Hepatocyte (in vitro differentiated cells): ENCODE data around the gene MEGF10.

ENCODE experiments used
- EZH2 ChIP-seq: fragments of 200-600 bp; sonication (generic); IDR thresholded peaks from 2 replicates; pipeline ENCODE4 v1.6.1; 2016; ENCODE audit warnings: antibody characterized with exemption, mild to moderate bottlenecking, borderline replicate concordance
- EZH2phosphoT487 ChIP-seq: fragments of 200-600 bp; sonication (generic); IDR thresholded peaks from one replicate; pipeline ENCODE4 v1.6.1; 2018; ENCODE audit warnings: antibody characterized with exemption, mild to moderate bottlenecking, low read depth, moderate library complexity; ENCODE audit not compliant: unreplicated experiment, severe bottlenecking
- TF ChIP-seq, protein P1 (sequence below): fragments of 200-600 bp; sonication (generic); IDR thresholded peaks from 2 replicates; pipeline ENCODE4 v1.5.1; 2016; ENCODE audit warnings: antibody characterized with exemption, mild to moderate bottlenecking; ENCODE audit not compliant: poor library complexity

DNA sequence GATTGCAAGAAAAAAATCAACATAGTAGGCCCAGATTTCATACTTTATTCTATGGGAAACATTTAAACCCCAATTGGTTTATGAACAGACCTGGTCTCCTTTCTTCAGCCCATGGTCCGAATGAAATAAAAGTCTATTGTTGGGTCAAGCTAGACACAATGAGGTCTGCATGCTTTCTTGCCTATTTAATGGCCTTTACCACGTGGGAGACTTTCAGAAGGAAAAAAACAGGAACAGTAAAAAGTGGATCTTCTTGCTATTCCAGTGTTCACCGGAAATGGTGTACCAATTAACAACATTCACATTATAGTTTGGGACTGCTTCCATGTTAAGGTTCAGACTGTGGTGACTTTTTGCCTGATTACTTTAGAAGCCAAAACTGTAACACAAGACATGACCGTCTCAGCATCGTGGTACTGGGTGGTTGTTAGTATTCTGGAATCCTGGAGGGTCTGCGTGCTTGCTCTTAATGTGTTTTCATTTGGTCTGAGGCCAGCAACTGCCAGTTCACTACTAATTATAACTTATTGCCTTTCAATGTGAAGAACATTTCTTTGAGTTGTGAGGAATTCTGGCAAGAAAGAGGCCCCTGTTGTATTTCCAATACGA is 141.5 kb downstream of the MEGF10 start:
- no peak for TF ChIP-seq EZH2
- TF ChIP-seq, protein P1, sequence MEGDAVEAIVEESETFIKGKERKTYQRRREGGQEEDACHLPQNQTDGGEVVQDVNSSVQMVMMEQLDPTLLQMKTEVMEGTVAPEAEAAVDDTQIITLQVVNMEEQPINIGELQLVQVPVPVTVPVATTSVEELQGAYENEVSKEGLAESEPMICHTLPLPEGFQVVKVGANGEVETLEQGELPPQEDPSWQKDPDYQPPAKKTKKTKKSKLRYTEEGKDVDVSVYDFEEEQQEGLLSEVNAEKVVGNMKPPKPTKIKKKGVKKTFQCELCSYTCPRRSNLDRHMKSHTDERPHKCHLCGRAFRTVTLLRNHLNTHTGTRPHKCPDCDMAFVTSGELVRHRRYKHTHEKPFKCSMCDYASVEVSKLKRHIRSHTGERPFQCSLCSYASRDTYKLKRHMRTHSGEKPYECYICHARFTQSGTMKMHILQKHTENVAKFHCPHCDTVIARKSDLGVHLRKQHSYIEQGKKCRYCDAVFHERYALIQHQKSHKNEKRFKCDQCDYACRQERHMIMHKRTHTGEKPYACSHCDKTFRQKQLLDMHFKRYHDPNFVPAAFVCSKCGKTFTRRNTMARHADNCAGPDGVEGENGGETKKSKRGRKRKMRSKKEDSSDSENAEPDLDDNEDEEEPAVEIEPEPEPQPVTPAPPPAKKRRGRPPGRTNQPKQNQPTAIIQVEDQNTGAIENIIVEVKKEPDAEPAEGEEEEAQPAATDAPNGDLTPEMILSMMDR = no peak
- no peak for TF ChIP-seq EZH2phosphoT487
